ENCODE measurements around the gene NFATC2.

Gene NFATC2

GRCh38 chr20:51513545-51513944 is 29.0 kb downstream of the NFATC2 start:
- FAIRE-seq: no peak

DNA sequence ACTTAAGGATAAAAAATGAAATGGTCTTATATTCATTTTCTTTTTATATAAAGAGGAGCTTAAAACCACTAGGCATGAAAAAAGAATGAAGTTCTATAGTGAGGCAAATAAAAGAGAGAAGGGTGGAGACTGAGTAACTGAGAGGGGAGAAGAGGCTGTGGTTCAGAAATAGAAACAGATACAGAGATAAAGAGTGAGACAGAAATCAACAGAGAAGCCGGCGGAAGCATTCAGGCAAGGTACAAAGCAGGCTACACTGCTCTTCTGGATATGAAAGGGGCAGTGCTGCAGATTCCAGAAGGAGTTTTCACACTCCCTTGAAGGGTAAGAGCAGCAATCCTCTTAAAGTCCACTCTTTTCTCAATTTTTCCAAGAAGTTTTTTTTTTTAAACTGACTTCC is 29.9 kb downstream of the NFATC2 start:
- FAIRE-seq: no peak

GRCh38 chr20:51511861-51512619 is 30.5 kb downstream of the NFATC2 start:
- no peak for FAIRE-seq

DNA sequence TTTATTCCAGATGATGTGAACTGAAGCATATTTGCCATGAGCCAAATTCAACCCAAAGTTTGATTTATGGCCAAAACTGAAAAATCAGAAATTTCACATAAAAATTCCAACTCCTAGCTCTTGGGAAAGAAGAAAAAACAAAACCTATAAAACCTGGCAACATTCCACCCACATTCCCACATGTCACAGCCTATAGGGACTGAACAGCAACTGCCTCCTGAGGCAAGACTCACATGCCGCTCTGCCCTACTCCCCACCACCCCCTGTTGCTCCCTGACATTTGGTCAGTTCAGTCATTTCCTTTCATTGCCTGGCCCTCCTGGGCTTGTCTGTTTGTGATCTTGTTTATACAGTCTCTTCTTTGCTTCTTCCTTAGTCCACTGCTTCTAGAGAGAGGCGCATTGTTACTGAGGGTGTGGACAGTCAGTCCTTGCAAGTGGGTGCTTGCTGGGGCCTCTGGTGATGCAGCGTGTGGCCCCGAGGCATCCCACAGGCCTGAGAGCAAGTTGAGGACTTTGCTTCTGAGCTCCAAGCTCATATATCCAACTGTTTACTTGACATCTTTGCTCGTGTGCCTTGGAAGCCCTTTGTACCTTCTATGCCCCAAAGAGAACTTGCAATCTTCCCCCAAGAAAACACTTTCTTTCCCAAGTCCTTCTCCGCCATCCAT is 31.4 kb downstream of the NFATC2 start:
- FAIRE-seq: no peak

DNA sequence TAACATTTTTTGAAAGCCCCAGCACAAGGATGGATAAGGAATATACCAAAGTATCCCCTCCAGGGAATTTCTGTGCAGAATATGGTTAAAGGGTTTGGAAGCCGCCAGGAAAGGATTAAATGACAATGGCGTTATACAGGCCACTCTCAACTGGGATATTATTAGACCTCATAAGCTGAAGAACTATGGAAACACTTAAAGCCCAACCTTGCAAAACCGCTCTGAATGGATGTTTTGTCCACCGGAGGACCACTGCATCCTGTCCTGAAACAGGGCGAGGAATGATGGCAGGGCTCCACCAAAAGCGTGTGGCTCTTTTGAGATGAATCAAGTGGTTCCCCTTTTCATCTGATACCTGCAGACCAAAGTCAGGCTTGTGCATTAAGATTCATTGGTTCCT is 32.4 kb downstream of the NFATC2 start:
- FAIRE-seq: no peak

DNA sequence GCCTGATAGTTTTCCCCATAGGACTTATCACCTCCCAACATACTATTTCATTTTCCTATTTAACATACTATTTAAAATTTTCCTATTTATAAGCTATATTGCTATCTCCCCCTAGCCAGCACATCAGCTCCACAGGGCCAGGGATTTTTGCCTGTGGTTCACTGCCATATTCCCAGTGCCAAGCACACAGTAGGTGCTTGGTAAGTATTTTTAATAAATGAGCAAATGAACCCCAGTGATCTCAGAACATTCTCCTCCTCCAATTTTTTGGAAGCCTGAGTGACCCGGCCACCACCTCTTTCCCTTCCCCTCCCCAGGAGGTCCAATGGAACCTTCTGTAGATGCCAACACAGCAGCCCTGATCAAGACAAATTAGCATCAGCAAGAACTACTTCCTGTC is 33.3 kb downstream of the NFATC2 start:
- FAIRE-seq: no peak

DNA sequence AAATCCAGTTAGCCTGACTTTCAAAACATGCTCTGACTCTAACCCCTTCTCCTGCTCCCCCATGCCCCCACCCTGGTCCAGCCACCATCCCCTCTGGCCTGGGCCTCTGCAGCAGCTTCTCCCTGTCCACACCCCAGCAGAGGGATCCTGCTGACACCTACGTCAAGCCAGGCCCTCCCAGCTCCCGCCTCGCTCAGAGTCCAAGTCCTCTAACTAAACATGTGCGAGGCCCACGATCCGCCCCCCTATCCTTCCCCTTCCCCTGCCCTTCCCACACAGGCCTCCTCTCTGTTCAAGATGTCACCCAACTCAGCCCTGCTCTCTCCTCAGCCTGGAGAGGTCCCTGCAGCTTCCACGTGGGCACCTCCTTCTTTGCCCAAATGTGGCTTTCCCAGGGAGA is 33.7 kb downstream of the NFATC2 start:
- no peak for FAIRE-seq

- FAIRE-seq: no peak
These were observed 34.4 kb downstream of the NFATC2 start for GRCh38 chr20:51508158-51508557.

- FAIRE-seq: no peak
These were observed 35.1 kb downstream of the NFATC2 start for GRCh38 chr20:51507216-51508036.

DNA sequence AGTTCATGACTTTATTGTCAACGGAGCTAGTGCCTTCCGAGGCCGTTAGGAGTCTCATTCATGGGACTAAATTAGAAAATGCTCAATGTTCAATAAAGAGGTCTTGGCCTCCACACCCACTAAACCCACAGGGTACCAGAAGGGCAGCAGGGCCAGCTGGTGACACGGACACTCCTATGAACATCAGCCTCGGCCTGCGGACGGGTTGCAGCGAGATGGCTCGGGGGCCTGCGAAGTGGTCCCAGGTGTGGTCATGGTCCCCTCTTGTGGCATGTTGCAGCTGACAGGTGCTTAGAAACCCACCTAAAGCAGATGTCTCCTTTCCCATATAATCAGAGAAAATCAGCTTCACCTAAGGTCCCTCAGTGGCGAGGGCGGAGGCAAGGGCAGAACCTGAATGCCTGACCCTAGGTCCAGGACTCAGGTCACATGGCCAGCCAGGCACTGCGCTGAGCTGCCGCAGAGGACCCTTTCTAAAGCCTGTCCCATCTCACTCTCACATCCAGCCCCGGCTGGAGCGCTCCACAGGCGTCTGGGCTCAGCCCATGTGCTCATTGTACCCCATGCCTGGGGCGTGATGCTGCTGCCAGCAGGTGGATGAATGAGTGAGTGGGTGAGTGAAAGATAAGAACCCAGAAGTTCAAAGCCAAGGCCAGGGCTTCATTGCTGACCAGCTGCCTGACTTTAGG is 35.8 kb downstream of the NFATC2 start:
- FAIRE-seq: no peak

- FAIRE-seq: no peak
These were observed 37.0 kb downstream of the NFATC2 start for GRCh38 chr20:51505566-51505965.

GRCh38 chr20:51503376-51503775 is 39.1 kb downstream of the NFATC2 start:
- no peak for FAIRE-seq

DNA sequence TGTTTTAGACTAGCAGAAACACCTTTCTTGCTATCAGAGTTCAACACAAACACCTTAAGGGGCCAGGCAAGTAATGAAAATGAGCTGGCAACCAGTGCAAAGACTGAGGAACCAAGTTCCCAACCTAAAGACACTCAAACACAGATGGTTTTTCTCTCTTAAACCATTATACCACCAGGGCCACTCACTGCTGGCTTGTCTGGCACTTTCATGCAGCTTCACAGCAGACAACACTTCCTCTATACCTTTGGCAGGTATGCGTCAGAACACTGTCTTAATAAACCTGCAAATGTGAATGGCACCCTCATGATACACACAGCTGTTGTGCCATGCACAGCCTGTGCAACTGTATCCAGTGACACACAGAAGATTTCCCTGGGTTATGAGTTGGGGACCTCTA is 41.6 kb downstream of the NFATC2 start:
- no peak for FAIRE-seq

- FAIRE-seq: no peak
These were observed 42.2 kb downstream of the NFATC2 start for GRCh38 chr20:51500311-51500710.

- no peak for FAIRE-seq
These were observed 43.6 kb downstream of the NFATC2 start for GRCh38 chr20:51498765-51499540.

DNA sequence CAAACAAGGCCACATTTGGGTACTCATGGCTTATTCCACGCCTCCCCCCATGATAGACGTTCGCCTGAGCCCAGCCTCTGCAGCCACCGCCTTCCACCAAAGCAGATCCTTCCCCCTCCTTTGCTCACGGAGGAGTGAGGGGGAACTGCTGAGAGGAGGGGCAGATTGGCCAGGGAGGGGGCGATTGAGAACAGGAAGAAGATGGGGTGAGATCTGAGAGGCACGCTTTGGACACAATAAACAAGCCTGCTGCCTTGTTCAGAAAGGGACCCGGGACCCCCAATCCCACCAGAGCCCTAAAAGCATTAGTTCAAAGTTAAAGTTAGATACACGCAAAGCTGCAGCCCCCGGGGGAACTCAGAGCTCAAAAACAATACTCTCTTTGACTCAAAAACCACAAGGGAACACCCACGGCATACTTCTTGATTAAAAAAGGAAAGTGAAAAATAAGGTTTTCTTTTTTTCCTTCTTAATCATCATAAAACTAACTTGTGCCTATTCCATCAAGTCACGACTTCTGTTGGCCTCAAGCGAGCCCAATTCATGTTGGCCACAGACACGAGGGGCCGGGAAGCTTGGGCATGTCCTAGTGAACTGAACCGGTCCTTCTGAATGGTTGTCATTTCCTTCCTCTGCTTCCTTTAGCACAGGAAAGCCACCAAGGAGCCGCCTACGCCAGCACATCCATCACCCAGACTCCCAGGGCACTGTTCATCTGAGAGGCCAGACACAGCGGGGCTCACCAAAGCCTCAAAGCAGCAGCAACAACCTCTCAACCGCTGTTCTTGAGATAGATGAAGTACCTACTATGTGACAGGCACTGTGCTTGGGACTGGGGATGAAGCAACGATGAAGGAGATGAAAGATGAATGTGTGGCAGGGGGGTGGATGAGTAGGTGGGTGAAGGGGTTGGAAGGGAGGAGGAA is 44.7 kb downstream of the NFATC2 start:
- FAIRE-seq: no peak

- no peak for FAIRE-seq
These were observed 45.6 kb downstream of the NFATC2 start for GRCh38 chr20:51496964-51497363.

- no peak for FAIRE-seq
These were observed 46.5 kb downstream of the NFATC2 start for GRCh38 chr20:51495921-51496545.

DNA sequence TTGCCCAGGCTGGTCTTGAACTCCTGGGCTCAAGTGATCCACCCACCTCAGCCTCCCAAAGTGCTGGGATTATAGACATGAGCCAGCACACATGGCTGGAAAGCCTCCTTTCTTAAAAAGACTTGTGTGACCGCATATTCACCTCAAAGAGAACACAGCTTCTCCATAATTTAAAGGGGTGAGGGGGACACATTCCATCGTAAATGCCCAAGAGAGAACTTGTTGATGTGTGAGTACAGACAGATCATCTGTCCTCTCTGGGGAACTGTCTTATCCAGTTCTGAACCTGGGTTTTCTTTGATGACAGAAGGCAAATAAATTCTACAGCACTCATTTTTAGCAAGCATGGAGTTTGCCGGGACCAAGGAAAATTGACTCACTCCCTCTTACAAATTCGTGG is 47.2 kb downstream of the NFATC2 start:
- FAIRE-seq: no peak
